HAP-1 (cell line): ENCODE results near the gene PKP2.
"Not testable (repeated sequence)": the region's sequence is repeated elsewhere in the genome, so short reads cannot be mapped to it uniquely, and the experiment has no call there.

Experiments used
- DNase-seq, 2 experiments: peaks; one replicate each; pipeline ENCODE4 v3.0.0-alpha.2; 2016 to 2020; ENCODE audit warnings: low spot score in 2 of 2
- H3K27me3 ChIP-seq: fragments of 250-450 bp; sonication (Bioruptor Pico); 2 replicates; pipeline ENCODE4 v1.5.1; 2020; ENCODE audit warnings: low read depth, mild to moderate bottlenecking, moderate library complexity
- H3K36me3 ChIP-seq: fragments of 250-450 bp; sonication (Bioruptor Pico); replicated peaks from 2 replicates; pipeline ENCODE4 v1.5.1; 2020; ENCODE audit warnings: mild to moderate bottlenecking
- H3K4me1 ChIP-seq: fragments of 250-450 bp; sonication (Bioruptor Pico); 2 replicates; pipeline ENCODE4 v1.5.1; 2020; ENCODE audit warnings: mild to moderate bottlenecking
- H3K4me3 ChIP-seq: fragments of 250-450 bp; sonication (Bioruptor Pico); 2 replicates; pipeline ENCODE4 v1.5.1; 2020; ENCODE audit warnings: mild to moderate bottlenecking, moderate library complexity
- H3K9me3 ChIP-seq: fragments of 250-450 bp; sonication (Bioruptor Pico); 2 replicates; pipeline ENCODE4 v1.5.1; 2020; ENCODE audit warnings: mild to moderate bottlenecking, moderate library complexity
- in situ Hi-C: fragments of 300-500 bp; cut with MboI; formaldehyde crosslinking; loops from 3 replicates; pipeline ENCODE4 v1.14.3; 2020; ENCODE audit warnings: low sequenced_read_pairs, inconsistent platforms, mixed read lengths

Gene PKP2

GRCh38 chr12:32868885-32869284 lies 27.7 kb downstream of the PKP2 start:
- peaks cover 5% of the 10 kb centered on the region; the same call in 1 of the 2 replicates for H3K36me3 ChIP-seq
- in situ Hi-C loops: no loop called here

GRCh38 chr12:32864731-32865130 lies 31.8 kb downstream of the PKP2 start:
- in situ Hi-C loops: no loop called here
- no peak for DNase-seq
- Histone ChIP-seq H3K27me3 (no peaks in the 10 kb centered on the region), H3K4me1 (no peaks in the 10 kb centered on the region), H3K4me3 (no peak overlapping the region), H3K9me3 (no peaks in the 10 kb centered on the region), H3K36me3 (peaks cover 5% of the 10 kb centered on the region; the same call in 1 of the 2 replicates)

More at GRCh38 chr12:32868885-32869284, 27.7 kb downstream of the PKP2 start:
- H3K4me3 ChIP-seq: no peak overlapping the region
- no peaks in the 10 kb centered on the region for H3K9me3 ChIP-seq
- H3K4me1 ChIP-seq: no peaks in the 10 kb centered on the region
- DNase-seq: no peak
- no peaks in the 10 kb centered on the region for H3K27me3 ChIP-seq

- no peaks in the 10 kb centered on the region for H3K4me1 ChIP-seq
- H3K4me3 ChIP-seq: no peak overlapping the region
- no peak for DNase-seq
- peaks cover 5% of the 10 kb centered on the region; the same call in 1 of the 2 replicates for H3K36me3 ChIP-seq
- H3K27me3 ChIP-seq: no peaks in the 10 kb centered on the region
- in situ Hi-C loops: no loop called here
- no peaks in the 10 kb centered on the region for H3K9me3 ChIP-seq
These were observed 33.4 kb downstream of the PKP2 start for GRCh38 chr12:32863128-32863527.

- H3K4me3 ChIP-seq, DNase-seq, in situ Hi-C loops, H3K27me3 ChIP-seq, H3K4me1 ChIP-seq, H3K9me3 ChIP-seq, H3K36me3 ChIP-seq: not testable (repeated sequence)
These were observed 34.9 kb downstream of the PKP2 start for GRCh38 chr12:32861658-32862057.

- Histone ChIP-seq H3K4me1 (no peaks in the 10 kb centered on the region), H3K9me3 (no peaks in the 10 kb centered on the region), H3K27me3 (no peaks in the 10 kb centered on the region), H3K36me3 (peaks cover 5% of the 10 kb centered on the region; the same call in 1 of the 2 replicates), H3K4me3 (no peak overlapping the region)
- no peak for DNase-seq
- in situ Hi-C loops: no loop called here
These were observed 36.4 kb downstream of the PKP2 start for GRCh38 chr12:32860192-32860591.

GRCh38 chr12:32859389-32859788 lies 37.2 kb downstream of the PKP2 start:
- Histone ChIP-seq H3K4me3 (no peak overlapping the region), H3K9me3 (no peaks in the 10 kb centered on the region), H3K4me1 (no peaks in the 10 kb centered on the region), H3K36me3 (no peaks in the 10 kb centered on the region), H3K27me3 (no peaks in the 10 kb centered on the region)
- in situ Hi-C loops: no loop called here
- no peak for DNase-seq

GRCh38 chr12:32854716-32855115 lies 41.9 kb downstream of the PKP2 start:
- H3K9me3 ChIP-seq: no peaks in the 10 kb centered on the region
- no peak for DNase-seq
- in situ Hi-C loops: no loop called here

GRCh38 chr12:32854097-32854496 lies 42.5 kb downstream of the PKP2 start:
- Histone ChIP-seq H3K9me3 (no peaks in the 10 kb centered on the region), H3K36me3 (0 out of 2 replicates have a peak, but pooled peaks cover 3% of the 10 kb centered on the region), H3K4me3 (no peak overlapping the region), H3K27me3 (no peaks in the 10 kb centered on the region), H3K4me1 (peaks cover 13% of the 10 kb centered on the region)
- DNase-seq: no peak
- in situ Hi-C loops: no loop called here

More at GRCh38 chr12:32854716-32855115, 41.9 kb downstream of the PKP2 start:
- Histone ChIP-seq H3K36me3 (0 out of 2 replicates have a peak, but pooled peaks cover 2% of the 10 kb centered on the region), H3K4me3 (no peak overlapping the region), H3K4me1 (peaks cover 13% of the 10 kb centered on the region), H3K27me3 (no peaks in the 10 kb centered on the region)

GRCh38 chr12:32847287-32847686 lies 49.3 kb downstream of the PKP2 start:
- H3K4me3 ChIP-seq: no peak overlapping the region
- no peaks in the 10 kb centered on the region for H3K9me3 ChIP-seq
- H3K27me3 ChIP-seq: no peaks in the 10 kb centered on the region
- H3K4me1 ChIP-seq: peaks cover 30% of the 10 kb centered on the region
- in situ Hi-C loops: no loop called here
- H3K36me3 ChIP-seq: 0 out of 2 replicates have a peak, but pooled peaks cover 3% of the 10 kb centered on the region
- DNase-seq: no peak

- Histone ChIP-seq H3K4me1 (peaks cover 30% of the 10 kb centered on the region), H3K4me3 (no peak overlapping the region), H3K9me3 (no peaks in the 10 kb centered on the region), H3K36me3 (0 out of 2 replicates have a peak, but pooled peaks cover 3% of the 10 kb centered on the region), H3K27me3 (no peaks in the 10 kb centered on the region)
- in situ Hi-C loops: no loop called here
- DNase-seq: no peak
These were observed 50.5 kb downstream of the PKP2 start for GRCh38 chr12:32846053-32846452.

GRCh38 chr12:32843528-32844095 lies 53.0 kb downstream of the PKP2 start:
- DNase-seq: peak in 1 of 2 experiments; percentile 87
- H3K4me3 ChIP-seq: no peak overlapping the region
- H3K9me3 ChIP-seq: no peaks in the 10 kb centered on the region
- no peaks in the 10 kb centered on the region for H3K36me3 ChIP-seq
- peaks cover 17% of the 10 kb centered on the region for H3K4me1 ChIP-seq
- in situ Hi-C loops: no loop called here
- H3K27me3 ChIP-seq: no peaks in the 10 kb centered on the region

GRCh38 chr12:32841061-32841460 lies 55.5 kb downstream of the PKP2 start:
- Histone ChIP-seq H3K27me3 (no peaks in the 10 kb centered on the region), H3K9me3 (no peaks in the 10 kb centered on the region), H3K4me3 (no peak overlapping the region), H3K36me3 (no peaks in the 10 kb centered on the region), H3K4me1 (peaks cover 17% of the 10 kb centered on the region)
- DNase-seq: no peak
- in situ Hi-C loops: no loop called here

- peaks cover 17% of the 10 kb centered on the region for H3K4me1 ChIP-seq
- DNase-seq: no peak
- in situ Hi-C loops: no loop called here
These were observed 56.7 kb downstream of the PKP2 start for GRCh38 chr12:32839828-32840227.

GRCh38 chr12:32837974-32838373 lies 58.6 kb downstream of the PKP2 start:
- H3K9me3 ChIP-seq: no peaks in the 10 kb centered on the region
- H3K36me3 ChIP-seq: no peaks in the 10 kb centered on the region
- no peaks in the 10 kb centered on the region for H3K27me3 ChIP-seq
- no peak for DNase-seq
- in situ Hi-C loops: no loop called here
- H3K4me3 ChIP-seq: no peak overlapping the region
- peaks cover 8% of the 10 kb centered on the region for H3K4me1 ChIP-seq

More at GRCh38 chr12:32839828-32840227, 56.7 kb downstream of the PKP2 start:
- Histone ChIP-seq H3K4me3 (no peak overlapping the region), H3K36me3 (no peaks in the 10 kb centered on the region), H3K27me3 (no peaks in the 10 kb centered on the region), H3K9me3 (no peaks in the 10 kb centered on the region)

- Histone ChIP-seq H3K4me3 (no peak overlapping the region), H3K27me3 (no peaks in the 10 kb centered on the region), H3K4me1 (peaks cover 7% of the 10 kb centered on the region), H3K9me3 (no peaks in the 10 kb centered on the region), H3K36me3 (no peaks in the 10 kb centered on the region)
- no peak for DNase-seq
- in situ Hi-C loops: no loop called here
These were observed 59.9 kb downstream of the PKP2 start for GRCh38 chr12:32836710-32837109.
